ENCODE results near the gene COMMD9. TPM values are rescaled to one million over a fixed set of nuclear protein-coding genes. Genes with fewer than 3 reads are reported as not detected.

Gene COMMD9
- polyA plus RNA-seq, 1 of the 3 experiments (the other 2 are of a cell fraction) = 44.2 TPM

- Histone ChIP-seq H4K20me1 (ENCODE audit: insufficient read depth) (no peaks in the 10 kb centered on the region), H3K27me3 (ENCODE audit: insufficient read depth) (no peaks in the 10 kb centered on the region), H3K4me2 (no peak overlapping the region), H3F3A (replicated peaks; ENCODE audit: insufficient read depth) (no peaks in the 10 kb centered on the region), H2AFZ (ENCODE audit: low read depth) (no peak overlapping the region), H3K9me2 (no peaks in the 10 kb centered on the region), H3K36me3 (replicated peaks in 1 of 2; ENCODE audit: control insufficient read depth in 1 of 2, insufficient read depth in 2 of 2, low read length in 1 of 2) (no peaks in the 10 kb centered on the region), H3K27ac (ENCODE audit: low read depth in 2 of 2, low read length in 1 of 2) (no peak overlapping the region), H3K4me1 (ENCODE audit: control insufficient read depth in 1 of 2, insufficient read depth in 2 of 2, low read depth in 1 of 2, low read length in 1 of 2) (peaks cover 0 to 5% of the 10 kb centered on the region in 2 experiments; a peak in 2 of 4 replicates), H3K79me2 (ENCODE audit: insufficient read depth) (no peaks in the 10 kb centered on the region), H3K9ac (no peak overlapping the region), H3K9me3 (no peaks in the 10 kb centered on the region), H3K4me3 (ENCODE audit: low read depth in 2 of 2, low read length in 1 of 2) (no peak overlapping the region)
- ChIA-PET CTCF (interaction anchor here (0.6 to 4.1 kb wide), 41 partner anchors 10 to 782 kb away, joined by 3 to 40 read pairs (median 4); partner anchors contain the start of gene COMMD9), POLR2A (no interaction called here)
- WGBS (ENCODE audit: low lambda C conversion rate) = 71% methylated on average over 12 of the region's 12 CpGs
- peak; percentile 66 for DNase-seq
- no peak for TF ChIP-seq RCOR1 (IDR thresholded peaks at IDR 0.05; ENCODE audit: low read length)
- peak; percentile 78 for TF ChIP-seq SMC3 (IDR thresholded peaks at IDR 0.05; ENCODE audit: low read depth, low read length)
- TF ChIP-seq GATA2 (CRISPR knock-in tag; IDR thresholded peaks at IDR 0.05) = no peak
- no peak for TF ChIP-seq TCF12 (IDR thresholded peaks at IDR 0.05)
- peak; percentile 85 for TF ChIP-seq RAD21 (IDR thresholded peaks at IDR 0.05; ENCODE audit: low read length)
- TF ChIP-seq MEF2A (IDR thresholded peaks at IDR 0.05; ENCODE audit: borderline replicate concordance, low read depth) = no peak
- TF ChIP-seq CTCF (IDR thresholded peaks at IDR 0.05) = peak; percentile 62
- no peak for TF ChIP-seq ELF1 (IDR thresholded peaks at IDR 0.05)
- TF ChIP-seq MAX (IDR thresholded peaks at IDR 0.05; ENCODE audit: low read depth) = 0 out of 2 replicates have a peak, but pooled peaks have one; percentile 19
- no peak for TF ChIP-seq YY1 (IDR thresholded peaks at IDR 0.05; ENCODE audit: low read depth)
- no peak for TF ChIP-seq EP300 (IDR thresholded peaks at IDR 0.05; ENCODE audit: borderline replicate concordance in 1 of 2, low read depth in 1 of 2, low read length in 1 of 2)
Observed at GRCh38 chr11:36258730-36259360, 30.4 kb downstream of the COMMD9 start.

GRCh38 chr11:36257351-36257750 lies 31.9 kb downstream of the COMMD9 start:
- POLR2A ChIA-PET = no interaction called here
- CTCF ChIA-PET = interaction anchor here (0.8 to 4.1 kb wide), 15 partner anchors 8 to 664 kb away, joined by 3 to 40 read pairs (median 4); partner anchors contain the start of gene COMMD9
- Histone ChIP-seq H3K4me1 (ENCODE audit: control insufficient read depth in 1 of 2, insufficient read depth in 2 of 2, low read depth in 1 of 2, low read length in 1 of 2) (peaks cover 0 to 18% of the 10 kb centered on the region in 2 experiments; a peak in 2 of 4 replicates), H3K4me2 (no peak overlapping the region), H3K4me3 (ENCODE audit: low read depth in 2 of 2, low read length in 1 of 2) (no peak overlapping the region), H2AFZ (ENCODE audit: low read depth) (no peak overlapping the region), H3F3A (replicated peaks; ENCODE audit: insufficient read depth) (no peaks in the 10 kb centered on the region), H3K27ac (ENCODE audit: low read depth in 2 of 2, low read length in 1 of 2) (no peak overlapping the region), H3K36me3 (replicated peaks in 1 of 2; ENCODE audit: control insufficient read depth in 1 of 2, insufficient read depth in 2 of 2, low read length in 1 of 2) (no peaks in the 10 kb centered on the region), H3K9ac (no peak overlapping the region), H3K9me3 (no peaks in the 10 kb centered on the region), H4K20me1 (ENCODE audit: insufficient read depth) (no peaks in the 10 kb centered on the region), H3K9me2 (no peaks in the 10 kb centered on the region), H3K79me2 (ENCODE audit: insufficient read depth) (no peaks in the 10 kb centered on the region), H3K27me3 (ENCODE audit: insufficient read depth) (no peaks in the 10 kb centered on the region)
- no peak for DNase-seq
- TF ChIP-seq NRF1 (IDR thresholded peaks at IDR 0.05; ENCODE audit: low read depth, low read length) (no peak), CTCF (IDR thresholded peaks at IDR 0.05) (no peak), FOXM1 (IDR thresholded peaks at IDR 0.05; ENCODE audit: low read depth) (no peak)
- WGBS (ENCODE audit: low lambda C conversion rate) = 55% methylated on average over 5 of the region's 5 CpGs
